ENCODE results near the gene IGSF10. TPM values are rescaled to one million over a fixed set of nuclear protein-coding genes. Genes with fewer than 3 reads are reported as not detected.

Gene IGSF10
- total RNA-seq, 1 experiment from 2014 or later, result 0.15 TPM

- DNase-seq (ENCODE audit: extremely low read depth, low read depth), result peak; percentile 68
These were observed 7.5 kb upstream of the IGSF10 start for GRCh38 chr3:151468284-151468917.

- DNase-seq (ENCODE audit: extremely low read depth, low read depth), result no peak
These were observed 6.2 kb upstream of the IGSF10 start for GRCh38 chr3:151467069-151467468.

- DNase-seq (ENCODE audit: extremely low read depth, low read depth), result no peak
These were observed 2.1 kb upstream of the IGSF10 start for GRCh38 chr3:151462991-151463390.

GRCh38 chr3:151462278-151462780, 1.5 kb upstream of the IGSF10 start:
- no peak for DNase-seq (ENCODE audit: extremely low read depth, low read depth)

GRCh38 chr3:151460228-151460627, 633 bp downstream of the IGSF10 start:
- DNase-seq (ENCODE audit: extremely low read depth, low read depth), result no peak

- DNase-seq (ENCODE audit: extremely low read depth, low read depth), result no peak
These were observed 1.5 kb downstream of the IGSF10 start for GRCh38 chr3:151459358-151459757.

- DNase-seq (ENCODE audit: extremely low read depth, low read depth), result no peak
These were observed 4.8 kb downstream of the IGSF10 start for GRCh38 chr3:151456065-151456464.

- DNase-seq (ENCODE audit: extremely low read depth, low read depth), result no peak
These were observed 8.0 kb downstream of the IGSF10 start for GRCh38 chr3:151452841-151453240.

- no peak for DNase-seq (ENCODE audit: extremely low read depth, low read depth)
These were observed 8.5 kb downstream of the IGSF10 start for GRCh38 chr3:151452368-151452767.

- no peak for DNase-seq (ENCODE audit: extremely low read depth, low read depth)
These were observed 14.9 kb downstream of the IGSF10 start for GRCh38 chr3:151446002-151446340.

- no peak for DNase-seq (ENCODE audit: extremely low read depth, low read depth)
These were observed 15.4 kb downstream of the IGSF10 start for GRCh38 chr3:151445273-151446001.

GRCh38 chr3:151443583-151443982, 17.3 kb downstream of the IGSF10 start:
- DNase-seq (ENCODE audit: extremely low read depth, low read depth), result no peak

- no peak for DNase-seq (ENCODE audit: extremely low read depth, low read depth)
These were observed 19.9 kb downstream of the IGSF10 start for GRCh38 chr3:151440940-151441339.

- peak; percentile 51 for DNase-seq (ENCODE audit: extremely low read depth, low read depth)
These were observed 21.2 kb downstream of the IGSF10 start for GRCh38 chr3:151439652-151440125.

GRCh38 chr3:151437906-151438305, 23.0 kb downstream of the IGSF10 start:
- no peak for DNase-seq (ENCODE audit: extremely low read depth, low read depth)

- no peak for DNase-seq (ENCODE audit: extremely low read depth, low read depth)
These were observed 24.0 kb downstream of the IGSF10 start for GRCh38 chr3:151436675-151437446.

GRCh38 chr3:151434151-151434890, 26.5 kb downstream of the IGSF10 start:
- peak; percentile 34 for DNase-seq (ENCODE audit: extremely low read depth, low read depth)

GRCh38 chr3:151432616-151433372, 28.1 kb downstream of the IGSF10 start:
- DNase-seq (ENCODE audit: extremely low read depth, low read depth), result no peak

GRCh38 chr3:151431940-151432339, 28.9 kb downstream of the IGSF10 start:
- no peak for DNase-seq (ENCODE audit: extremely low read depth, low read depth)

All from NCI-H460 (cell line).